ENCODE results near the gene ZCRB1. TPM values are rescaled to one million over a fixed set of nuclear protein-coding genes. Genes with fewer than 3 reads are reported as not detected.

Gene ZCRB1
- total RNA-seq, 1 experiment from 2014 or later: 68.1 TPM

GRCh38 chr12:42370013-42370412 is 44.1 kb upstream of the ZCRB1 start:
- H3K4me1 ChIP-seq (ENCODE audit: control insufficient read depth in 1 of 2, insufficient read depth in 2 of 2, low read length in 2 of 2): no peaks in the 10 kb centered on the region
- no peaks in the 10 kb centered on the region for H3K9me3 ChIP-seq (ENCODE audit: control insufficient read depth in 1 of 2, insufficient read depth in 1 of 2, low read depth in 1 of 2, low read length in 2 of 2)
- ChIA-PET POLR2A (no interaction called here), RAD21 (ENCODE audit: low non-redundant PET in 1 of 2, low total read pairs in 2 of 2, uncharacterized antibody in 2 of 2, unreplicated experiment in 2 of 2) (no interaction called here), CTCF (no interaction called here)
- H3K9ac ChIP-seq (ENCODE audit: low read length): no peak overlapping the region
- H3K27me3 ChIP-seq (ENCODE audit: insufficient read depth, low read length): no peaks in the 10 kb centered on the region
- H3K27ac ChIP-seq (ENCODE audit: low read depth, low read length): no peak overlapping the region
- ATAC-seq (no peak), DNase-seq (ENCODE audit: low read depth, low spot score) (no peak)
- no peaks in the 10 kb centered on the region for H3K36me3 ChIP-seq (ENCODE audit: control insufficient read depth in 1 of 2, insufficient read depth in 2 of 2, low read length in 2 of 2)
- H3K4me2 ChIP-seq (ENCODE audit: low read length): no peak overlapping the region
- TF ChIP-seq POLR2AphosphoS5 (IDR thresholded peaks at IDR 0.05; ENCODE audit: low read depth, low read length) (no peak), CTCF (IDR thresholded peaks at IDR 0.05 in 2 of 3, conservative IDR thresholded peaks at IDR 0.05 in 1 of 3; ENCODE audit: borderline replicate concordance in 1 of 3, insufficient read depth in 1 of 3, low read depth in 2 of 3, low read length in 2 of 3) (no peak), YY1 (IDR thresholded peaks at IDR 0.05; ENCODE audit: extremely low read depth, insufficient replicate concordance, low read depth, low read length) (no peak), RAD21 (IDR thresholded peaks at IDR 0.05; ENCODE audit: low read depth) (no peak), CEBPB (IDR thresholded peaks at IDR 0.05; ENCODE audit: low read depth) (no peak)
- H2AFZ ChIP-seq (ENCODE audit: low read depth, low read length, poor library complexity, severe bottlenecking): no peak overlapping the region
- intact Hi-C loops (cut with micrococcal nuclease): loop anchor here (10.0 kb wide), 2 partner anchors 1095 to 1425 kb away; no protein-coding TSS in a partner anchor
- H4K20me1 ChIP-seq (ENCODE audit: insufficient read depth): no peaks in the 10 kb centered on the region
- H3K4me3 ChIP-seq (replicated peaks in 1 of 2; ENCODE audit: low read depth in 1 of 2, low read length in 2 of 2): no peak overlapping the region
- no peaks in the 10 kb centered on the region for H3K9me2 ChIP-seq (ENCODE audit: insufficient read depth)
- peaks cover 30% of the 10 kb centered on the region for H3K79me2 ChIP-seq (ENCODE audit: insufficient read depth, low read length)
- no TSS peak for BruUV-seq (replicated peaks)

- Histone ChIP-seq H3K9me3 (ENCODE audit: control insufficient read depth in 1 of 2, insufficient read depth in 1 of 2, low read depth in 1 of 2, low read length in 2 of 2) (no peaks in the 10 kb centered on the region), H2AFZ (ENCODE audit: low read depth, low read length, poor library complexity, severe bottlenecking) (no peak overlapping the region), H3K27ac (ENCODE audit: low read depth, low read length) (no peak overlapping the region), H3K4me3 (replicated peaks in 1 of 2; ENCODE audit: low read depth in 1 of 2, low read length in 2 of 2) (no peak overlapping the region), H3K9me2 (ENCODE audit: insufficient read depth) (no peaks in the 10 kb centered on the region), H3K4me2 (ENCODE audit: low read length) (no peak overlapping the region), H3K27me3 (ENCODE audit: insufficient read depth, low read length) (no peaks in the 10 kb centered on the region), H3K79me2 (ENCODE audit: insufficient read depth, low read length) (peaks cover 36% of the 10 kb centered on the region), H3K4me1 (ENCODE audit: control insufficient read depth in 1 of 2, insufficient read depth in 2 of 2, low read length in 2 of 2) (no peaks in the 10 kb centered on the region; a peak in 1 of 4 replicates), H3K9ac (ENCODE audit: low read length) (no peak overlapping the region), H3K36me3 (ENCODE audit: control insufficient read depth in 1 of 2, insufficient read depth in 2 of 2, low read length in 2 of 2) (no peaks in the 10 kb centered on the region), H4K20me1 (ENCODE audit: insufficient read depth) (no peaks in the 10 kb centered on the region)
- CTCF ChIA-PET: interaction anchor here (1.1 kb wide), 1 partner anchor 34 kb away, joined by 3 read pairs; no protein-coding TSS in a partner anchor
- POLR2A ChIA-PET: no interaction called here
- ATAC-seq: no peak
- BruUV-seq (replicated peaks): no TSS peak
- RAD21 ChIA-PET (ENCODE audit: low non-redundant PET in 1 of 2, low total read pairs in 2 of 2, uncharacterized antibody in 2 of 2, unreplicated experiment in 2 of 2): no interaction called here
- DNase-seq (ENCODE audit: low read depth, low spot score): no peak
- intact Hi-C loops (cut with micrococcal nuclease): no loop called here
- no peak for TF ChIP-seq POLR2AphosphoS5 (IDR thresholded peaks at IDR 0.05; ENCODE audit: low read depth, low read length)
- TF ChIP-seq SRF (IDR thresholded peaks at IDR 0.05; ENCODE audit: low read depth): no peak
- TF ChIP-seq ATF3 (IDR thresholded peaks at IDR 0.05): no peak
- TF ChIP-seq FOSL1 (IDR thresholded peaks at IDR 0.05; ENCODE audit: low read depth): no peak
- no peak for TF ChIP-seq POLR2A (IDR thresholded peaks at IDR 0.05; ENCODE audit: borderline replicate concordance, extremely low read depth, insufficient read depth, insufficient read length)
- no peak for TF ChIP-seq CBX3 (IDR thresholded peaks at IDR 0.05; ENCODE audit: low read depth)
Measured at GRCh38 chr12:42365486-42365885, 39.6 kb upstream of the ZCRB1 start.
